ENCODE results near the gene DNAJB6. TPM values are rescaled to one million over a fixed set of nuclear protein-coding genes. Genes with fewer than 3 reads are reported as not detected.

The DNAJB6 gene
- total RNA-seq, 1 experiment from 2014 or later: 89.7 TPM

- H3K27me3 ChIP-seq: no peaks in the 10 kb centered on the region
- DNase-seq: no peak
- peaks cover 4% of the 10 kb centered on the region for H3K36me3 ChIP-seq
- H3K4me3 ChIP-seq: no peak overlapping the region
- no peaks in the 10 kb centered on the region for H3K9me3 ChIP-seq
Measured at GRCh38 chr7:157357129-157358040, 20.6 kb downstream of the DNAJB6 start.

DNA sequence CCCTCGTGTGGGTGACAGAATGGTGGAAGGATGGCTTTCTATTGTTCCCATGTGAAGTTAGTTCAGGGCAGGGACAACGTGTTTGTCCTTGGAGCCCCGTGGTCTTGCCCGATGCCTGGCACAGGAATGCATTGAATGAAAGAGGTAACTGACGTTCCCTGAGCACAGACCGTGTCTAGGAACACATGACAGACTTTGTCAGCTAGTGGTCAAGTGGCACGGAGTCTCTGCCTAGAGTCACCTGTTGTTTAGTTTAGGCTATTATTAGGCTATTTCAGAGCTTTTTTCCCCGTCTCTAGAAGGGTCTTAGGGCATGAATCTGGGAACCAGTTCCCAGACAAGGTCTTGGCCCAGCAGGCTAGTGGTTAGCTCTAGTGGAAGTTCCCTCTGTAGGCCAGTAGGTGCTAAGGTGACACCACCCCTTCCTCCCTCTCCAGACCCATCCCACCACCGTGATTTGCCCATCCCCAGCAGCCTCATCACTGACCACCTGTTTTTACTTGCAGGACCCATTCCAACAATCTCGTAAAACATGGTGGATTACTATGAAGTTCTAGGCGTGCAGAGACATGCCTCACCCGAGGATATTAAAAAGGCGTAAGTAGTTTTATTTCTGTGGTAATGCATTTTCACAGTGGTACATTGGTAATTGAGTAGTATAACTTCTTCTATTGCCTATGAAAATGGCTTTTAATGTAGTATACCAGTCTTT, 21.4 kb downstream of the DNAJB6 start:
- Histone ChIP-seq H3K4me3 (no peak overlapping the region), H3K27me3 (no peaks in the 10 kb centered on the region), H3K36me3 (peaks cover 8% of the 10 kb centered on the region), H3K9me3 (no peaks in the 10 kb centered on the region)
- DNase-seq: no peak

DNA sequence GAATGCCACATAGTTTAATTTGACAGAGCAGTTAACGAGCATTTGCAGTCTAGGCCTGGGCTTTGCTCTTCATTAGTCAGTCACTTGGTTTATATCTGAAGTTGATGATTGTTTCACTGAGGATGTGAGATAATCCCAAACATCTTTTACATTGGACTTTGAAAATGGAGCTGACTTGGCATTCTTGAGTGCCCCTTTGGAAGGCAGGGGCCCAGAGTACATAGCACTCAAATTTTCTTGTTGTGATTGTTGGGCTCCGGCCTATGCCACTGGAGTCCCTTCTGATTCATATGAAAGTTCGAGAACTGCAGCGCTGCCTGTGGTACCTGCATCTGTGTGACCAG, 21.9 kb downstream of the DNAJB6 start:
- no peak for DNase-seq
- Histone ChIP-seq H3K27me3 (no peaks in the 10 kb centered on the region), H3K36me3 (peaks cover 9% of the 10 kb centered on the region), H3K4me3 (no peak overlapping the region), H3K9me3 (no peaks in the 10 kb centered on the region)

GRCh38 chr7:157359581-157359980, 22.8 kb downstream of the DNAJB6 start:
- no peak for DNase-seq
- Histone ChIP-seq H3K27me3 (no peaks in the 10 kb centered on the region), H3K36me3 (peaks cover 17% of the 10 kb centered on the region), H3K9me3 (no peaks in the 10 kb centered on the region), H3K4me3 (no peak overlapping the region)

DNA sequence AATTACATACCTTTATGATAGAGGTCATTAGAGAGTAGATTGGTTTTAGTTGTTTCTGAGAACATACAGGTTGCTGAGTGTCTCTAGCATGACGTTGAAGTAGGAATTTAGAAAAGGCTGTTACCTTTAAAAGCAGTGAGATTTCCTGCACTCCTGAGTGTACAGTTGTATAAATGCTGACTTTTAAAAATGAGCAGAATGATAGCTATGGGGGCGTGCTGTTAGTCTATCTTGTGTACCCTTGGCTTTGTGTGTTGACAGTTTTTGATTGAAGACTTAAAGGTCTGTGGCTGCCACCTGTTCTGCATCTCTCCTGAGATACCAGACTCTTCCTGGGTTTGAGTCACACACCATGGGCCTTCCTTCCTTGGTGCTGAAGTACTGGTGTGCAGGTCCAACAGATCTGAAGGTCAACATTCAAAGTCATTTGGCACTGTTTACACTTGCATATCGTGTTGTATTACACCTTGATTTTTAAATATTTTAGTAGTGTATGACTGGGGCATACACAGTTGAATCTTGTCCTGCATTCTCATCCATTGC, 23.8 kb downstream of the DNAJB6 start:
- Histone ChIP-seq H3K4me3 (no peak overlapping the region), H3K9me3 (no peaks in the 10 kb centered on the region), H3K27me3 (no peaks in the 10 kb centered on the region), H3K36me3 (peaks cover 20% of the 10 kb centered on the region)
- no peak for DNase-seq

DNA sequence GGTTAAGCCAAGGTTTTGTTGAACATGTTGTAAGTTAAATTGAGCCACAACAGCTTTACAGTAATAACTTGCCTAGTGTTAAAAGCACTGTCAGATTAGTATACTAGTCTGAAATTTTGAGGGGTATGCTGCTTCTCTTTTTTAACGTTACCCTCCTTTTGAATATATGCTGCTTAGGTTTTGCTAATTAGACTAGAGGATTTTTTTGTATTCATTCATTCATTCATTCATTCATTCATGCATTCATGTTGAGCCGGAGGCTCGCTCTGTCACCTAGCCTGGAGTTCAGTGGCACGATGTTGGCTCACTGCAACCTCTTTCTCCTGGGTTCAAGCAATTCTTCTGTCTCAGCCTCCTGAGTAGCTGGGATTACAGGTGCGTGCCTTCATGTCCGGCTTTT, 24.7 kb downstream of the DNAJB6 start:
- Histone ChIP-seq H3K9me3 (no peaks in the 10 kb centered on the region), H3K4me3 (no peak overlapping the region), H3K27me3 (no peaks in the 10 kb centered on the region), H3K36me3 (peaks cover 26% of the 10 kb centered on the region)
- no peak for DNase-seq

GRCh38 chr7:157362729-157363128, 25.9 kb downstream of the DNAJB6 start:
- no peaks in the 10 kb centered on the region for H3K9me3 ChIP-seq
- no peak overlapping the region for H3K4me3 ChIP-seq
- DNase-seq: no peak
- peaks cover 30% of the 10 kb centered on the region for H3K36me3 ChIP-seq
- no peaks in the 10 kb centered on the region for H3K27me3 ChIP-seq

GRCh38 chr7:157366722-157367121, 29.9 kb downstream of the DNAJB6 start:
- Histone ChIP-seq H3K4me3 (no peak overlapping the region), H3K9me3 (no peaks in the 10 kb centered on the region), H3K27me3 (no peaks in the 10 kb centered on the region), H3K36me3 (peaks cover 45% of the 10 kb centered on the region)
- no peak for DNase-seq

DNA sequence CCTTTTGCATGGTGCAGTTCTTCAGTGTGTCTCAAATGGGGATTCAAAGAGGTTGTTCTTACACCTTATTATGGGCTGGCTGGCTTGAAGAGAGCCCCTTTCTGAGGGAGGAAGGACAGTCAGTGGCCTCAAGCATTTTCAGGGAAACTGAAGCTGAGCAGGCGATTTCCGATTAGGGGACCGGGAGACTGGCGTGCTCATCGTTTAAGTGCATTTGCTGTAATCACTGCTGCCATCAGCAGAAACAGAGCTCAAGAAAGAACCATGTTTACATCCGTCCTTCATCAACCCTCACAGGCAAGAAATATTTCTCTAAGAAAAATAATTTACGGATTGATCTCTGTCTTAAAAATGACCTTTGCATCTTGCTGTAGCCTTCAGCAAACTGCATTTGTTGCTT, 32.2 kb downstream of the DNAJB6 start:
- H3K4me3 ChIP-seq: no peak overlapping the region
- H3K9me3 ChIP-seq: no peaks in the 10 kb centered on the region
- DNase-seq: no peak
- no peaks in the 10 kb centered on the region for H3K27me3 ChIP-seq
- peaks cover 41% of the 10 kb centered on the region for H3K36me3 ChIP-seq

- Histone ChIP-seq H3K4me3 (no peak overlapping the region), H3K9me3 (no peaks in the 10 kb centered on the region), H3K36me3 (peaks cover 33% of the 10 kb centered on the region), H3K27me3 (no peaks in the 10 kb centered on the region)
- no peak for DNase-seq
Measured at GRCh38 chr7:157370742-157371141, 33.9 kb downstream of the DNAJB6 start.

GRCh38 chr7:157371296-157371695, 34.5 kb downstream of the DNAJB6 start:
- H3K36me3 ChIP-seq: peaks cover 31% of the 10 kb centered on the region
- no peaks in the 10 kb centered on the region for H3K27me3 ChIP-seq

DNA sequence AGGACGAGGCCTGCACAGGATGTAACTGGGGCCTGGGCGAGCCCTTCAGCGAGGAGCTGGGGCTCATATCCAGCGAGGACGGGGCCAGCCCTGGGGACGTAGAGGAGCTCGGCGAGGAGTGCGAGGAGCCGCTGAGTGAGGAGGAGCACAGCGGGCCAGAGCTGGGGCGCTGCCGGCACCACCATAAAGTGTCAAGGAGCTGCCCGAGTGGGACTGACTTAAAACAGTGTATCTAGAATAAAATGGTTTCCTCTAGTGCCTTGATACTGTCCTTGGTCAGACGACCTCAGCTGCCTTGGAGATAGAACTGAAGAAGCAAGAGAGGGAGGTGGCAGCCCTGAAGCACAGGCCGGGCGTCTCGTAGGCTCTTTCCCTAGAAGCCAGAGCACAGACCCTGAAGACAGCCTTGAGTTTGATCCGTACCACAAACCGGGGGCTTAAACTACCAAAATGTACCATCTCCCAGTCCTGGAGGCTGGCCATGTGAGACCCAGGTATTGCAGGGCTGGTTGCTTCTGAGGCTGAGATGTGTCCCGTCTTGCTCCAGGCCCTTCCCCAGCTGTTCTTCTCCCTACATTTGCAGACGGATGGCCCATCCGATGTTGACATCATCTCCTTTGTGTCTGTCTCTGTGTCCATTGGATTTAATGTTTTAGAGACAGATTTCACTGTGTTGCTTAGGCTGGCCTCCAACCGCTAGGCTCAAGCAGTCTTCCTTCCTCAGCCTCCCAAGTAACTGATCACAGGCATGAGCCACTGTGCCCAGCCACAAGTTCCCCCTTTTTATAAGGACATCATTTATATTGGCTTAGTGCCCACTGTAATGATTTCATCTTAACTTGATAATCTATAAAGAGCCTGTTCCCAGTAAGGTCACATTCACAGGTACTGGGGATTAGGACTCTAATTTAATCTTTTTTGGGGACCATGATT, 35.8 kb downstream of the DNAJB6 start:
- H3K9me3 ChIP-seq: no peaks in the 10 kb centered on the region
- H3K27me3 ChIP-seq: no peaks in the 10 kb centered on the region
- DNase-seq: no peak
- H3K36me3 ChIP-seq: peaks cover 23% of the 10 kb centered on the region
- H3K4me3 ChIP-seq: no peak overlapping the region

More at GRCh38 chr7:157371296-157371695, 34.5 kb downstream of the DNAJB6 start:
- Histone ChIP-seq H3K9me3 (no peaks in the 10 kb centered on the region), H3K4me3 (no peak overlapping the region)
- DNase-seq: no peak

- Histone ChIP-seq H3K4me3 (no peak overlapping the region), H3K27me3 (no peaks in the 10 kb centered on the region), H3K36me3 (peaks cover 19% of the 10 kb centered on the region), H3K9me3 (no peaks in the 10 kb centered on the region)
- DNase-seq: no peak
Measured at GRCh38 chr7:157373493-157373892, 36.7 kb downstream of the DNAJB6 start.

DNA sequence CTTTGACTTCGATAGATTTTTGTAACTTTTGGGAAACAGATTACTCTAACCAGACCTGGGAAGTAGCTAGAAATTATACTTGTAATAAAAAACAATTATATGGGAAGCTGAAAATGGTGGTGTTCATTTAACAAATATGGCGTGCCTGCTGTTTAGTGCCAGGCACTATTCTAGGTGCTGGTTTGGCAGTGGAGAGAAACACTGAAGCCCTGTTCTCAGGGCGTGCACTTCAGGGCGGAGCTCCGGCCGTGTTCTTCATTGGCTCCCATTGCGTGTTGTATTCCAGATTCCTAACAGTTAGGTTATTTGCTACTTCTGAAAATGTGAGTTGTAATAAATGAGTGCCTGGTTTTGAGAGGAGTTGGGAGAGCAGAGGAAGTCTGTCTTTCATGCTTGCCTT, 38.6 kb downstream of the DNAJB6 start:
- H3K27me3 ChIP-seq: no peaks in the 10 kb centered on the region
- peaks cover 11% of the 10 kb centered on the region for H3K36me3 ChIP-seq
- DNase-seq: no peak
- H3K9me3 ChIP-seq: no peaks in the 10 kb centered on the region
- no peak overlapping the region for H3K4me3 ChIP-seq

DNA sequence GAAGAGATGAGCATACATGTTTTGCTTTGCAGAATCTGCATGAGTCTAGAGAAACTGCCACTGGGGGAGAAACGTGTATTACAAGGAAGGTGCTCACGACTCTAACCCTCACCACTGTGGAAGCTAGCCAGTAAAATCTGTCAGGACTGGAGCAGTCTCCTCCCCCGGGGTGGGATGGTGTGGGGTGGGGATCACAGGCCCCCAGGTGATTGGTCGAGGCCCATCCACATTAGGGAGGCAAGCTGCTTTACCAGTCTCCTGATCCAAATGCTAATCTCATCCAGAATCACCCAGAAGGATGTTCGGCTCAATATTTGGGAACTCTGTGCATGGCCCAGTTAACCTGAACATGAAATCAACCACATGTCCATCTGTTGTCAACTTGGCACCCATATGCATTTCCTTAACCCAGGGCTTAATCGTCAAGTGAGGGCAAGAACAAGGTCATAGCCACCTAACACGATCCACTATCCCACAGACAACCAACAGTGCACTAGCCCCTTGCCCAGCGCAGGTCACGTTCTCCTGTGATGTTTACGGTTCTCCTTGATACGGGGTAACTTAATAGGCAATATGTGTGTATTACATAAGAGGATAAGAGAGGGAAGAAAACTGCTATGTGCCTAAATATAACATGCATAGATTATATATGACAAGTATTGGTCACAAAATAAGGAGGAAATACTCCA, 40.8 kb downstream of the DNAJB6 start:
- Histone ChIP-seq H3K9me3 (no peaks in the 10 kb centered on the region), H3K27me3 (no peaks in the 10 kb centered on the region), H3K4me3 (no peak overlapping the region), H3K36me3 (peaks cover 5% of the 10 kb centered on the region)
- no peak for DNase-seq

DNA sequence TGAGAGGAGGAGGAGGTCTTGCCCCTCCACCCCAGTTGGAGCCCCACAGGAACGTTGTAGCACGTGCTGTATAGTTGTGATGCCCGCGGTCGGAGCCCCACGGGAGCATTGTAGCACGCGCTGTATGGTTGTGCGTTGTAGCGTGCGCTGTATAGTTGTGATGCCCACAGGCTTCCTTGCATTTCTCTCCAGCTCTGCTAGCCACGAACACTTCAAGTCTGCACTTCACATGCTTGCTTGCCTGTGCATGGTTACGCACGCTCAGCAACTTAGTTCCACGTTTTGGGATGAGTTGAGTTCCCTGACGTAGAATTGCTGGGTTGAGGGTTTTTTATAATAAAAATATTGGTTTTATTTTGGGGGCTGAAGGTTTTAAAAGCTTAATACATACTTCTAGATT, 41.6 kb downstream of the DNAJB6 start:
- no peaks in the 10 kb centered on the region for H3K9me3 ChIP-seq
- H3K4me3 ChIP-seq: no peak overlapping the region
- H3K36me3 ChIP-seq: peaks cover 3% of the 10 kb centered on the region
- no peak for DNase-seq
- no peaks in the 10 kb centered on the region for H3K27me3 ChIP-seq

Measured in MG63 (cell line).